ENCODE data around the gene SLC39A11.
A peak's percentile ranks its signal among the peaks of the same experiment; 100 is the strongest.
"Not testable (repeated sequence)": the region's sequence is repeated elsewhere in the genome, so short reads cannot be mapped to it uniquely, and the experiment has no call there.

SLC39A11 gene

GRCh38 chr17:72940496-72940895, 152.0 kb downstream of the SLC39A11 start:
- DNase-seq = no peak

- DNase-seq = no peak
Observed at GRCh38 chr17:72938482-72938881, 154.0 kb downstream of the SLC39A11 start.

- no peak for DNase-seq
Observed at GRCh38 chr17:72937707-72938106, 154.8 kb downstream of the SLC39A11 start.

GRCh38 chr17:72937254-72937653, 155.2 kb downstream of the SLC39A11 start:
- DNase-seq = not testable (repeated sequence)

GRCh38 chr17:72935984-72936383, 156.5 kb downstream of the SLC39A11 start:
- DNase-seq = no peak

GRCh38 chr17:72934927-72935326, 157.6 kb downstream of the SLC39A11 start:
- DNase-seq = no peak

GRCh38 chr17:72931635-72932034, 160.9 kb downstream of the SLC39A11 start:
- no peak for DNase-seq

GRCh38 chr17:72931163-72931562, 161.3 kb downstream of the SLC39A11 start:
- DNase-seq = no peak

- DNase-seq = no peak
Observed at GRCh38 chr17:72930031-72930430, 162.5 kb downstream of the SLC39A11 start.

- DNase-seq = no peak
Observed at GRCh38 chr17:72928454-72929136, 163.9 kb downstream of the SLC39A11 start.

- no peak for DNase-seq
Observed at GRCh38 chr17:72927760-72928159, 164.7 kb downstream of the SLC39A11 start.

GRCh38 chr17:72927146-72927545, 165.3 kb downstream of the SLC39A11 start:
- no peak for DNase-seq

- no peak for DNase-seq
Observed at GRCh38 chr17:72926171-72926570, 166.3 kb downstream of the SLC39A11 start.

- DNase-seq = no peak
Observed at GRCh38 chr17:72924196-72924595, 168.3 kb downstream of the SLC39A11 start.

GRCh38 chr17:72922219-72922618, 170.3 kb downstream of the SLC39A11 start:
- peak; percentile 20 to 42 for DNase-seq

GRCh38 chr17:72921347-72922054, 171.0 kb downstream of the SLC39A11 start:
- DNase-seq = no peak

- DNase-seq = no peak
Observed at GRCh38 chr17:72920513-72920912, 172.0 kb downstream of the SLC39A11 start.

GRCh38 chr17:72916991-72917390, 175.5 kb downstream of the SLC39A11 start:
- DNase-seq = no peak

GRCh38 chr17:72915625-72916081, 176.8 kb downstream of the SLC39A11 start:
- no peak for DNase-seq

GRCh38 chr17:72913142-72913682, 179.3 kb downstream of the SLC39A11 start:
- DNase-seq = no peak

- DNase-seq = no peak
Observed at GRCh38 chr17:72906306-72906705, 186.2 kb downstream of the SLC39A11 start.

- DNase-seq = no peak
Observed at GRCh38 chr17:72903522-72903921, 189.0 kb downstream of the SLC39A11 start.

GRCh38 chr17:72901657-72902056, 190.8 kb downstream of the SLC39A11 start:
- no peak for DNase-seq

GRCh38 chr17:72901083-72901482, 191.4 kb downstream of the SLC39A11 start:
- no peak for DNase-seq
